ENCODE data around the gene SLC7A4. TPM values are rescaled to one million over a fixed set of nuclear protein-coding genes. Genes with fewer than 3 reads are reported as not detected.
"Not testable (repeated sequence)": the region's sequence is repeated elsewhere in the genome, so short reads cannot be mapped to it uniquely, and the experiment has no call there.

SLC7A4 gene
- total RNA-seq, 1 donor from 2014 or later, result not detected

DNA sequence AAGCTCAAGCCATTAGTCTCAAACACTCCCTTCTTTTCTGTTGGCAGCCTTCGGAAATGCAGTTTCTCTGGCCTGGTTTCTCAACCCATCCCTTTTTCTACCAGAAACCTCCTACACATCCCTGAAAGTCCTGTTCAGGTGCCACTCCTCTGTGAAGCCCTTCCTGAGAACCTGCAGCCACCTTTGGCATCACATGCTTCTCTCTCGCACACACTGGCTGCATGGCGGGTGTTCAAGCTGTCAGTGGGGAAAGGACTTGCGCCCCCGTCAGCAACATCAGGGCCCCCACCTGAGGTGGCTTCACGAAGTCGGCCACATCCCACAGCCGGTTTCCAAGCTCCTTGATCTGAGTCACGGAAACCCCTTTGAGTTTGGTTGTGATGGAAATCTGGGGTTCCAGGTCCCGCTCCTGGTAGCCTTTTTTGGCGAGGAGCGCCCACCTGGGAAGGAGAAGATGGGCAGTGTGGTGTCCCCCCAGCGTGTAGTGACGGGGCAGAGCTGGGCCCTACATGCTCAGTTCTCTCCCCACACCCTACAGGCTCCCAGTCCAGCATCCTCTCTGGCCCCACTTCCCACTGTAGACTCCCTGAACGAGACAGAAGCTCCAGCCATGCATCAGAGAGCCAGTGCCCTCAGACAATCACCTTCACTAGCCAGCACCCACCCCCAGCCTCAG, 11.6 kb upstream of the SLC7A4 start:
- DNase-seq (ENCODE audit: extremely low read depth, low read depth, low spot score), result no peak

DNA sequence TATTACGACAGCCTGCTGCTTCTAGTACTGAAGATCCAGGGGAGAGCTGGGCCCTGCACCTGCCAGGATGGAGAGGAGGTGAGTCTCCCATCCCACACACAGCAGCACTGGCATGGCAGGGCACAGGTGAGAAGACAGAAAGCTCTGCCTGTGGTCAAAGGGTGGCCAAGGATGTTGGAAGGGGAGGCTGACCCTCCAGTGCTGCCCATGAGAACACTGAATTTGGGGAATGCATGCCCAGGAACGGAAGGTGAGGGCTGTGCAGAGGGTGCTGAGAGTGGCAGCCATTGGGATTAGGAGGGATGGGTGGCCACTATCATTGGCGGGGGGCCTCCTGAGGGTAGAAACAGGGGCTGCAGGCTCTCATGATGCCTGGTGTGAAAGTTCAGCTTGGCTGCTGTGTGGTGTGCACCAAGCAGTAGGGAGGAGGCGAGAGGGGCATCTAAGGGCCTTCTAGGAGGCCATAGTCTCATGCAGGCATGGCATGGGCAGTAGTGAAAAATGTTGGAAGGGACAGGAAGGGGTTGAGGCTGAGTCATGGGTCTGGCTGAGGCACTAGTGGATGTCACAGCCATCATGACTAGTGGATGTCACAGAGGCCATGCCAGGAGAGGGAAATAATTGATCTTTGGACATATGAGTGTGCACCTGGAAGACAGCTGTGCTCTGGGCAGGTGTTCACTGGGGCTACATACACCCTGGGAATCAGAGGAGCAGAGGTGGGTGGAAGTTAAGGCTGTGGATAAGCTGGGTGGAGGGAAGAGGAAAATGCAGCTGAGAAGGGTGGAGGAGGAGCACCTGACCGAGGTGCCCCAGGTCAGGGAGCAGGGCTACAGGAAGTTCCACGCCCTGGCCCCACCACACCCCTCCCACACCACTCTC, 10.9 kb upstream of the SLC7A4 start:
- no peak for DNase-seq (ENCODE audit: extremely low read depth, low read depth, low spot score)

DNA sequence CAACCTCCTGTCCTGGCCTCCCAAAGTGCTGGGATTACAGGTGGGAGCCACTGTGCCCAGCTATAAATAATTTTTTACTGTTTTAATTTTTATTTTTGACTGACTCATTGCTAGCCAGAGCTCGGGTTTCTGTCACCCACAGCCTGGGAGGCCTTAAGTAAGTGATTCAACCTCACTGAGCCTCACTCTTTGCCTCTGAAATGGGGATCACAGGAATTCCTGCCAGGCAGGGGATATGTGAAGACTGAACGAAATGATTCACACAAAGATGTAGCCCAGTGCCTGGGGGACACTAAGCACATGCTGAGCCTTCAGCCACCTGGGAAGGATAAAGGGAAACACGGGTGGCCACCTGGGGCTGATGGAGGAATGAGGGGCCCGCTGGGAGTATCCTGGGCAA, 9.6 kb upstream of the SLC7A4 start:
- no peak for DNase-seq (ENCODE audit: extremely low read depth, low read depth, low spot score)

DNA sequence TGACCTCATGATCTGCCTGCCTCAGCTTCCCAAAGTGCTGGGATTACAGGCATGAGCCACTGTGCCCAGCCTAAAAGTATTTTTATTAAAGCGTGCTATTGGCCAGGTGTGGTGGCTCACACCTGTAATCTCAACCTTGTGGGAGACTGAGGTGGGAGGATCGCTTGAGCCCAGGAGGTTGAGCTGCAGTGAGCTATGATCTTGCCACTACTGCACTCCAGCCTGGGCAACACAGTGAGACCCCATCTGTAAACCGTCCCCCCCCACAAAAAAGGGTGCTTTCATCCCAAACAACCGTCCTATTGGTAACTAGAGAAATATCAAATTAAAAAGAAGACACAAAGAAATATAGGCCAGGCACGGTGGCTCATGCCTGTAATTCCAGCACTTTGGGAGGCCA, 6.8 kb upstream of the SLC7A4 start:
- DNase-seq (ENCODE audit: extremely low read depth, low read depth, low spot score), result not testable (repeated sequence)

DNA sequence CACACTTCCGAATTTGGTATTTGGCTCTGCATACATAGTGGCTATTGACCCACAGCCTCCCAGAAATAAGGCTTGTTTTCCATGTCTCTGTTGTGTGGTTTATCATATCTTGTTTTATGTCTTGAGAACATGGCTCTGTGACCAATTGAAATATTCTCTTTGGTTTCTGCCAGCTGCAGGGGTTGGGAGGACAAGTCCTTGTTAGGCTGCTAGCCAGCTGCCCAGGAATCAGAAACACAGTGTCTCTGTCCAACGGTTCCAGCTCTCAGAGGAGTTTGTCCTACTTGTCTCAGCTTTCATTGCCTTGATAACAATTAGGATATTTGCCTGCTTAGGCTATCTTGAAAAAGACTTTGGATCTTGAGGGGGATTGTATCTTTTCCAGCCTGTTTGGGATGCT, 6.0 kb upstream of the SLC7A4 start:
- DNase-seq (ENCODE audit: extremely low read depth, low read depth, low spot score), result no peak

DNA sequence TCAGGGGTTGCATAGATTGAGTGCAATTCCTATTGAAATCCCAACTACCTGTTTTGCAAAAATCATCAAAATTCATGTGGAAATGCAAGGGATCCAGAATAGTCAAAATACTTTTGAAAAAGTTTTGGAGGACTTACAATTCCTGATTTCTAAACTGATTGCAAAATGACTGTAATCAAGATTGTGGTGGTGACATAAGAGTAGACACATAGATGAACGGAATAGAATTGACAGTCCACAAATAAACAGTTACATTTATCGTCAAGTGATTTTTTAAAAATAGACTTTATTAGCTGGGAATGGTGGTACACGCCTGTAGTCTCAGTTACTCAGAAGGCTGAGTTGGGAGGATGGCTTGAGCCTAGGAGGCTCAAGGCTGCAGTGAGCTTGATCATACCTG, 2.6 kb upstream of the SLC7A4 start:
- DNase-seq (ENCODE audit: extremely low read depth, low read depth, low spot score), result no peak

DNA sequence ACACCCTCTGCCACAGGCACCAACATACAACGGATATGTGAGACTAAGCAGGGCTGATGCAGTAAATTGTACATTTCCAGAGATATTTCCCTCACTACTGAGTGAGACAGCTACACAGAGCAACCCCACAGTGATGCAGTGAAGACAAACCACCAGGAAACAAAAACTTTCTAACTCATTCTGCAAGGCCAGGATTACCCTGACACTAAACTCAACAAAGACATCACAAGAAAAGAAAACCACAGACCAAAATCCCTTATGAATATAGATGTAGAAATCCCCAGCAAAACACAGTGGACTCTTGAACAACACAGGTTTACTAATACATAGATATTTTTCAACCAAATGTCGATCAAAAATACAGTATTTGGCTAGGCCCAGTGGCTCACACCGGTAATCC, 1.5 kb upstream of the SLC7A4 start:
- no peak for DNase-seq (ENCODE audit: extremely low read depth, low read depth, low spot score)

DNA sequence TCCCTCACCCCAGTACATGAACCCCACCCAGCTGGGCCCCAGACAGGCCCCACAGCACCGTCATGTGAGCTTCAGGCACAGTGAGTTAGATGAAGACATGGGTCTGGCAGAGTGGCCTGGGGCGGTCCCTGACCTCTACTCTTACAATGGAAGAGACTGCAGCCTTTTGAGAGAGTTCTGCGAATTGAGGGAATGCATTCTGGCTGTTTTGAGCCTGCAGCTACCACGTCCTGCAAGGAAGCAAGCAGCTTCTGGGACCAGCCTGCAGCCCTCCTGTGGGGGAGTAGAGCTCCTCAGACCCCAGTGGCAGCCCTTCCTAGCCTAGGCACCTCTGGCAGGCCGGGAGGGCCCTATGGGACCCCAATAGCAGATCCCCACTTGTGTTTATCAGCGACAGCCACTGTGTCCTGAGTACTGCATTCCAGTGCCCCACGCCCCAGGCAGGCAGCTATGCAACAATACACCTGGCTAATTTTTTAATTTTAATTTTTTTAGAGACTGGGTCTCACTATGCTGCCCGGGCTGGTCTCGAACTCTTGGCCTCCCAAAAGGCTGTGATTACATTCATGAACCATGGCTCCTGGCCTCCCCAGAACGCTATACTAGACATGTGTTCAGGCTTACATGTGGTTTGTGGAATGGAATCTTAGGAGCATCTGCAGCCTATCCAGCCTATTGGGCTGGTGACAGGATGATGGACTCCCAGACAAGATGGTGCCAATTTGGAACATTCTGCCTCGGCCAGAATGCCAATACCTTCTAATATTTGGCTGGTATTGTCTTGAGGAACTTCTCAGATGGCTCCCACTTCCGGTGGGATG, 717 bp upstream of the SLC7A4 start:
- DNase-seq (ENCODE audit: extremely low read depth, low read depth, low spot score), result no peak

DNA sequence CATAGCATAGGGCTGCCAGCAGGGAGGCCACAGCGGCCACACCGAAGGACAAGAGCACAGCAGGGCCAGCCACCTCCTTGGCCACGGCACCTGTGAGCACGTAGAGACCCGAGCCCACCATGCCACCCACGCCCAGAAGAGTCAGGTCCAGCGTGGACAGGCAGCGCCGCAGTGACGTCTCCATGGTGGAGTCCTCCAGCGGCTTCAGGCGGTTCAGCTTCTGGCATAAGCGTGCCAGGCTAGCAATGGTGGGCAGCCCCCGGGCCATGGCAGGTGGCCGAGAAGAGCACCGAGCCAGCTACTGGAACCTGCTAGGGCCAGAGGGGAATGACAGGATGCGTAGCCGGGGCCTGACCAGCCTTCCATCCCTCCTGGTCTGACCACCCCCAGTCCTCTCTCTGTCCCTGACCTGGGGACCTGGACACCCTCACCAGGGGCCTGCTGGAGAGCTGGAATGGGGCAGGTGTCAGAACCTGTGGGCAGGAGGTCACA, 770 bp downstream of the SLC7A4 start:
- DNase-seq (ENCODE audit: extremely low read depth, low read depth, low spot score), result no peak

DNA sequence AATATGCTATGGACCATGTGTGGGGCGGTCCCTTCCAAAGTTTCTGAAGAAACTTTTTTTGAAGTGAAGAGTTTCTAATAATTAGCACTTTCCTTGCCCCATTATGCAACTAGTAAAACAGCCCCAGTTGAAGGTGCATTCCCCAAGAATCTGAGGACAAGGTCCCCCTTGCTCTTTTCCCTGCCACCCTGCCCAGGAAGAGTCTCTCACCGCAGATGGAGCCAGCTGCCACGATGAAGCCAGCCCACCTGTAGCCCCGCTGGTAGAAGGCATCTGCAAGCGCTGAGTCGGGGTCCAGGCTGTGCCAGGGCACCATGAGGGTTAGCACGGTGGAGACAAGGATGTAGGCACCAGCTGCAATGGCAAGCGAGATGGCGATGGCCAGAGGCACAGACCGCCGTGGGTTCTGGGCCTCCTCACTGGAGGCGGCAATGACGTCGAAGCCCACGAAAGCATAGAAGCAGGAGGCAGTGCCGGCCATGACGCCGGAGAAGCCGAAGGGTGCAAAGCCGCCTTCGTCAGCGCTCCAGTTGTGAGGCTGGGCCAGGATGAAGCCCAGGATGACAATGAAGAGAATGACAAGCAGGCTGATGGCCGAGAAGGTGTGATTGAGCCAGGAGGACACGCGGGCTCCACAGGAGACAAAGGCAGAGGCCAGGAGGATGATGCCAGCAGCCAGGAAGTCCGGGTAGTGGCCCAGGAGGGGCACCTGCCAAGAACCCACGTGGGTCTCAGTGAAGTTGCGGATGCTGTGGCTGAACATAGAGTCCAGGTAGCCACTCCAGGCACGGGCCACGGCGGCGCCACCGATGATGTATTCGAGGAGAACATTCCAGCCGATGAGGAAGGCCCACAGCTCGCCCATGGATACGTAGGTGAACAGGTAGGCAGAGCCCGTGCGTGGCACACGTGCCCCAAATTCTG, 1.5 kb downstream of the SLC7A4 start:
- no peak for DNase-seq (ENCODE audit: extremely low read depth, low read depth, low spot score)

DNA sequence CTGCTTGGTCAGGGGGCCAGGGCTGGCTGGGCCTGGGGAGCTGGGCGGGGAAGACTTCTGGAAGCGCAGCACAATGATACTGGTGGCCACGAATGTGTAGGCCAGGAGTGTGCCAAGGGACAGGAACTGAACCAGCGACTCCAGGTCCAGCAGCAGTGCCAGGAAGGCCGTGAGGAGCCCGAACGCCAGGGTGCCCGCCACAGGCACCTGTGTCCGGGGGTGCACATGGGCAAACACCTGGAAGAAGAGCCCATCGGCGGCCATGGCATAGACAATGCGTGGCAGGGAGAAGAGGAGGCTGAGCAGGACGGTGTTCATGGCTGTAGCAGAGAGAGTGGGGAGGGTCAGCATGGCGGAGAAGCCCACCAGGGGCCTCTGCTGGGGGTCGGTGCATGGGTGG, 2.3 kb downstream of the SLC7A4 start:
- no peak for DNase-seq (ENCODE audit: extremely low read depth, low read depth, low spot score)

DNA sequence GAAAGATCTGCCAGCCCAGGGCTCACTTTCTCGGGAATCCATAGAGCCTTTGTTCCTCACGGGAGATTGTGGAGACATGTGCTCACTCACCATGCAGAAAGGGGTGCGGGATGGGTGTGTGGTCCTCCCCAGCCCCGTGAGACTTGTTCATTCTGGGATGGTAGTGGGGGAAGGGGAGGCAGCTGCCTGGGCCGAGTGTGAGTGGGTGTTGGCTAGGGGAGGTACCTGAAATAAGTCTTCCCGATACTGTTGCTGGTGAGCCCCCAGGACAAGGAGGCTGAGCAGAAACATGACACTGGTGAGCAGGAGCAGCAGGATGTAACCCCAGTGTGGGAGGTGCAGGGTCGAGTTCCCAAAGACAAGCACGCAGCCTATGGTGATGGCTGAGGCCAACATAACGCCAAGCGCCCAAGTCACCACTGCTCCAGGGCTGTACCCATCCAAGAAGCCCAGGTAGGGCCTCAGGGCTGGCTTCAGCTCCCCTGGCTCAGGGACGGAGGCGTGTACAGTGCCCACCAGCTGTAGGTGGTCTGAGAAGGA, 2.8 kb downstream of the SLC7A4 start:
- no peak for DNase-seq (ENCODE audit: extremely low read depth, low read depth, low spot score)

DNA sequence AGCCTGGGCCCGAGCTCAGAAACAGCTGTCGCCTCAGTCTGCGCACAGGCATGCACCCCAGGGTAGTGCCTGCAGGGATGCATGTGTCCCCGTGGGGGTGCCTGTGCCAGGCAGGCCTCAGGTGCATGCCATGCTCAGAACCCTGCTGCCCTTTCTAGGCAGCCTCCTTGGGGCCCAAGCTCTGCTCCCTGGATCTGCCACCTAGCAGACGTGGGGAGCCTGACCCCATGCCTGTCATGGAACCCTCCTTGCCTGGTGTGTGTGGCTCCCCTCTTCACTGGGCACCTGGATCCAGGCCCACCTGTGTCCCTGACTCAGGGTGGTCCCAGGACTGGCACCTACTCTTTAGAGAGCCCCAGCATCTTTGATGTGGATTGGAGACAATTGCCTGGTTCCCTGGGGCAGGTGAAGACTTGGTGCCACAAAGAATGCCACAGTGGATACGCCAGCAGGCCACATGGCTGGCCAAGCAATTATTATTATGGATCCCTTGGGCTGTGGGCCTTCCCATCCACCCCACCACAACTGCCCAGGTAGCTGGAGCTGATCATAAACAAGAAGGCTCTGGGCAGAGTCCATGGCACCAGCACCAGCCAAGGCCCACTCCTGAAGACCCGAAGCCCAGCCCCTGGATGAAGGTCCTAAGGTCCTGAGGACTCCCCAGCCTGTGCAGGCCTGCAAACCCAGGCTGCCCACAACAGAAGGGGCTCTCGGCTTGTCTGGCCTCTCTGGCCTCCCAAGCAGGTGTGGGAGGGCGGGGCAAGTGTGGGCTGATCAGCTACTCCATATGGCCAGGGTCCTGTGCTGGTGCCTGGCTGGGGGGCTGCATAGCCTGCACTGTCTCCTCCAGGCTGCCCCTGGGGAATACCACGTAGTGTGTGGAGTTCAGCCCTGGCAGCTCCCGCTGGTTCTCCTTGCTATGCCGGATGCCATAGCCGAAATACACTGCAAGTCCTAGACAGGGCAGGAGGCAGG, 3.8 kb downstream of the SLC7A4 start:
- DNase-seq (ENCODE audit: extremely low read depth, low read depth, low spot score), result no peak

DNA sequence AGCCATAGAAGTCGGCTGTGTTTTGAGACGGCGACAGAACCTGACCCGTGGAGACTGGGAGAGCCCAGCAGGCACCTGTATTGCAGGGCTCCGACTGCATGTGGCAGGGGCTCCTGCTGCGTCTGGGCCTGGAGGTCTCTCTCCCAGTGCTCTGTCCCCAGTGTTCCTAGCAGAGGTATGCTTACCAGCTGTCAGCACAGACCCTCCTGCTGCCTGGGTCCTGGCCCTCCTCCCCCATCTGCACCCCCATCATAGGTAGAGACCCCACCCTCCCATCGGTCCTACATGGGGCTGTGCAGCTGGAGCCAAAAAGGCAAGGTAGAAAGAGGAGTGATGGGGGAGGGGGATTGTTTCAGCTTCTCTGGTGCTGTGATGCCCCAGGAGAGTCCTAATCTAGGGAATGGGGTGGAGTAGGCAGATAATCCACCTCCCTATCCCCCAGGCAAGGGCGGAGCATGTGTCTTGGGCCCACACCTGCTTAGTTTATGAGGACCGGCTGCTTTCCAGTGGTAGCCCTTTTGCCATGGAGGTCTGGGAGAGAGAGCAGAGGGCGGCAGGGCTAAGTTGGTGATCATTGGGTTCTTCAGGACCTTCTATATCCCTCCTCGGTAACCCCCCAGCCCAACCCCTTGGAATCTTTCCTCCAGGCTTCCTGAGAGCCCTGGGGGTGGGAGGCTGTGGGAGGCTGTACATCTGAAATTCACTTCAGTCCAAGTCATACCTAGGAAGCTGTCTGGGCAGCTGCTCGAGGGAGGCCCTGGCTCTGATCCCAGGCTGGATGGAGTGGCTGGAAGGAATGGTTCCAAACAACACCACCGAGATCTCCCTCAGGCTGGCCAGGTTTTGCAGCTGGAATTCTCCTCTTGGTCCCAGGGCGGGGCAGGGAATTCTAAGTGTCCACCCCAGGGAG, 5.3 kb downstream of the SLC7A4 start:
- DNase-seq (ENCODE audit: extremely low read depth, low read depth, low spot score), result no peak

DNA sequence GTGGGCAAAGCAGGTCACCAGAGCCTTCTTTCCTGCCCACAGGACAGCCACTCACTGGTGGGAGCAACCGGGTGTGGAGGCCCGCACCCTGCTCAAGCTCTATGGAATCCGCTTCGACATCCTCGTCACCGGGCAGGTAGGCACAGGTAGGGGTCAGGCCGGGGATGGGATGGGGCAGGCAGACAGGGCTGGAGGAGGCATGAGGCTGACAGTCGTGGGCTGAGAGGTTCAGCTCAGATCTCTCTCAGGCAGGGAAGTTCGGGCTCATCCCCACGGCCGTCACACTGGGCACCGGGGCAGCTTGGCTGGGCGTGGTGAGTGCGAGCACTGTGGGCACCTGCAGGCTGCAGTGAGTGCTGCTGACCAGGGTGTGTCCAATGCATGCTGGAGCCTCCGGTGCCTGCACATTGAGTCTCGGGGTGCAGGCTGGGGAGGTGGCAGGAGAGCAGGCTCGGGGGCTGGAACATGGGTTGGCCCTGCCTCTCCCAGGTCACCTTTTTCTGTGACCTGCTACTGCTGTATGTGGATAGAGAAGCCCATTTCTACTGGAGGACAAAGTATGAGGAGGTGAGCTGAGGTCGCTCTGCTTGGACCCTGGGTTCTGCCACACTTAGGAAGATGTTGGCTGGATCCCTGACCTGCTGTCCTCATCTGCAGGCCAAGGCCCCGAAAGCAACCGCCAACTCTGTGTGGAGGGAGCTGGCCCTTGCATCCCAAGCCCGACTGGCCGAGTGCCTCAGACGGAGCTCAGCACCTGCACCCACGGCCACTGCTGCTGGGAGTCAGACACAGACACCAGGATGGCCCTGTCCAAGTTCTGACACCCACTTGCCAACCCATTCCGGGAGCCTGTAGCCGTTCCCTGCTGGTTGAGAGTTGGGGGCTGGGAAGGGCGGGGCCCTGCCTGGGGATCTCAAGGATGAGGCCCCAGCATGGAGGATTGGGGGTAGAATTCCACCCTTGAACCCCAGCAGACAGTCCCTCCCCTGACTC, 6.3 kb downstream of the SLC7A4 start:
- no peak for DNase-seq (ENCODE audit: extremely low read depth, low read depth, low spot score)

DNA sequence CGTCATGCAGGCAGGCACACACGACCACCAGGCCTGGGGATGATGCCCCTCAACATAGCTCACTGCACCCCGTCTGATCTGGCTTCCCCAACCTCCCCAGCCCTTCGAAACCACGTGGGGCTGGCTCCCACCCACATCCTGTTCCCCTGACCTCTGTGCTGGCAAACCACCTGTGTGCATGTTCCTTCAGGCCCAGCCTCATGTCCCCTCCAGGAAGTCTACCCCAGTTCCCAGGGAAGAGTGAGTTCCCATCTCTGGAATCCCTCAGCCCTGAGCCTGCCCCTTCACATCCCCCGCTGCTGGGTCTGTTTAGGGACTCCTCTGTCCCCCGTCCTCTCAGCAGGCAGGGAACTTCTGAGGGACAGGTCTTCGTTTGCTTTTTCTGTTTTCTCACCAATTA, 7.1 kb downstream of the SLC7A4 start:
- DNase-seq (ENCODE audit: extremely low read depth, low read depth, low spot score), result no peak

All from glomerular endothelial cell (primary cell).